SK-N-SH treated with all-trans-retinoic acid at 6 μM for 48 hours (cell line): Measurements from ENCODE around the gene RIN3.
A peak's percentile ranks its signal among the peaks of the same experiment; 100 is the strongest.
"Not testable (repeated sequence)": the region's sequence is repeated elsewhere in the genome, so short reads cannot be mapped to it uniquely, and the experiment has no call there.

Experiments
- ATAC-seq: fragments of 200-7000 bp; cut with Tn5 transposase; 3 replicates; pipeline ENCODE4 v1.9.1; 2020; ENCODE audit warnings: mild to moderate bottlenecking, moderate library complexity
- ARNTL ChIP-seq: fragments of 450-650 bp; formaldehyde crosslinking; IDR thresholded peaks from 2 replicates; pipeline ENCODE4 v1.5.0; 2020; ENCODE audit warnings: low read depth, mild to moderate bottlenecking, moderate library complexity, borderline replicate concordance
- CSDC2 ChIP-seq: fragments of 250-450 bp; sonication (Bioruptor Pico); IDR thresholded peaks from 2 replicates; pipeline ENCODE4 v1.5.0; 2020; ENCODE audit warnings: mild to moderate bottlenecking, moderate library complexity
- CSRNP3 ChIP-seq: fragments of 250-450 bp; sonication (Bioruptor Pico); IDR thresholded peaks from 2 replicates; pipeline ENCODE4 v1.5.1; 2021; ENCODE audit warnings: mild to moderate bottlenecking, moderate library complexity
- ESRRG ChIP-seq: fragments of 250-450 bp; sonication (Bioruptor Pico); IDR thresholded peaks from 2 replicates; pipeline ENCODE4 v1.6.1; 2021; ENCODE audit warnings: mild to moderate bottlenecking
- ISL1 ChIP-seq: fragments of 250-450 bp; sonication (Bioruptor Pico); IDR thresholded peaks from 2 replicates; pipeline ENCODE4 v2.1.2; 2022; ENCODE audit warnings: mild to moderate bottlenecking, moderate library complexity
- POU6F1 ChIP-seq: fragments of 250-450 bp; sonication (Bioruptor Pico); IDR thresholded peaks from 2 replicates; pipeline ENCODE4 v1.8.0; 2021; ENCODE audit warnings: low read depth, mild to moderate bottlenecking, moderate library complexity, borderline replicate concordance
- PPARA ChIP-seq: fragments of 250-450 bp; sonication (Bioruptor Pico); IDR thresholded peaks from 2 replicates; pipeline ENCODE4 v1.5.0; 2020; ENCODE audit warnings: mild to moderate bottlenecking, borderline replicate concordance
- RARB ChIP-seq: fragments of 250-450 bp; sonication (Bioruptor Pico); IDR thresholded peaks from 2 replicates; pipeline ENCODE4 v1.8.0; 2021; ENCODE audit warnings: mild to moderate bottlenecking, moderate library complexity
- TCF4 ChIP-seq: fragments of 250-450 bp; sonication (Bioruptor Pico); IDR thresholded peaks from 2 replicates; pipeline ENCODE4 v1.8.0; 2021; ENCODE audit warnings: mild to moderate bottlenecking, moderate library complexity, borderline replicate concordance
- ZC3H10 ChIP-seq: fragments of 250-450 bp; sonication (Bioruptor Pico); IDR thresholded peaks from 2 replicates; pipeline ENCODE4 v1.5.1; 2021; ENCODE audit warnings: mild to moderate bottlenecking, moderate library complexity
- ZFP3 ChIP-seq: fragments of 250-450 bp; sonication (Bioruptor Pico); IDR thresholded peaks from 2 replicates; pipeline ENCODE4 v1.5.0; 2020; ENCODE audit warnings: mild to moderate bottlenecking, moderate library complexity
- ZFP30 ChIP-seq: fragments of 450-650 bp; formaldehyde crosslinking; IDR thresholded peaks from 2 replicates; pipeline ENCODE4 v1.5.0; 2022; ENCODE audit warnings: mild to moderate bottlenecking, moderate library complexity
- ZNF565 ChIP-seq: fragments of 450-650 bp; formaldehyde crosslinking; conservative IDR thresholded peaks from 2 replicates; pipeline ENCODE4 v1.5.0; 2020; ENCODE audit warnings: low read depth, mild to moderate bottlenecking, moderate library complexity
- TF ChIP-seq, protein P1 (sequence below): fragments of 250-450 bp; sonication (Bioruptor Pico); IDR thresholded peaks from 2 replicates; pipeline ENCODE4 v1.8.0; 2020; ENCODE audit warnings: mild to moderate bottlenecking, moderate library complexity, borderline replicate concordance
- TF ChIP-seq, protein P2 (sequence below): fragments of 250-450 bp; sonication (Bioruptor Pico); IDR thresholded peaks from 2 replicates; pipeline ENCODE4 v1.5.1; 2020; ENCODE audit warnings: low read depth, mild to moderate bottlenecking, moderate library complexity

The RIN3 gene

DNA sequence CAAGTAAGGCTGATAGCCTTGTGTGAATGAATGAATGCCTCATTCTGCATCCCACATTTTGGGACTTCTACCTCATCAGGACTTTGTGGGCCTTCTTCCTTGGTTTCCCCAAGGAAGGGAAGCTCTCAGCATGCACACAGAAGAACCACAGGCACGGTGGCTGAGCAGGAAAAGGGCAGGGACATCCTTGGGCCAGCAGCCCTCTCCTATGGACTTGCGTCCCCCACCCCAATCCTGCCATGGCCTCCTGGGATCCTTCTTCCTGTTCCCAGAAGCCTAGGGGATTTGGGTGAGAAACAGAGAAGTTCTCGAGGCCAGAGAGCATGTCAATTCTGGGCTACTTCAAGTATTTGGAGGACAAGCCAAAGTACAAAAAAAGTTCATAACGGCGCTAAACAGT, 165.2 kb downstream of the RIN3 start:
- no peak for ATAC-seq
- TF ChIP-seq CSRNP3 (no peak), TCF4 (CRISPR knock-in tag) (no peak), RARB (CRISPR knock-in tag) (no peak), POU6F1 (CRISPR knock-in tag) (no peak)

DNA sequence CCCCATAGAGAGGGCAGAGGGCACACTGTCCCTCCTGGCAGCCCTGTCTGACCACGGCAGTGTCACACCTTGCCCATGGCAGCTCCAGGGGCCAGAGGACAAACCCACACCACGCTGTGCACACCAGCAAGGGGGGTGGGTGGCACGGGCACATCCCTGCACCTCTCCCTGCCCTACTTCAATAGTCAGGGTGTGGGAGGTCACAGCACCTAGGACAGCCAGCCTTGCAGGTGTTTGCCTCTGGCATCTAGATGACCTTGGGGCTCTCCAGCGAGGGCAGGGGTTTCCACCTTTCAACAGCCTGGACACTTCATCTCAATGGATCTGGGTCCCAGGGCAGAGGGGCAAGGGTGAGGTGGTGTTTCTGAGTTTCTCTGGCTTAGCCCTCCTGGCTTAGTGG, 165.7 kb downstream of the RIN3 start:
- no peak for ATAC-seq
- TF ChIP-seq CSDC2 (no peak), ARNTL (no peak), ZFP3 (CRISPR knock-in tag) (no peak)
- TF ChIP-seq, protein P1, sequence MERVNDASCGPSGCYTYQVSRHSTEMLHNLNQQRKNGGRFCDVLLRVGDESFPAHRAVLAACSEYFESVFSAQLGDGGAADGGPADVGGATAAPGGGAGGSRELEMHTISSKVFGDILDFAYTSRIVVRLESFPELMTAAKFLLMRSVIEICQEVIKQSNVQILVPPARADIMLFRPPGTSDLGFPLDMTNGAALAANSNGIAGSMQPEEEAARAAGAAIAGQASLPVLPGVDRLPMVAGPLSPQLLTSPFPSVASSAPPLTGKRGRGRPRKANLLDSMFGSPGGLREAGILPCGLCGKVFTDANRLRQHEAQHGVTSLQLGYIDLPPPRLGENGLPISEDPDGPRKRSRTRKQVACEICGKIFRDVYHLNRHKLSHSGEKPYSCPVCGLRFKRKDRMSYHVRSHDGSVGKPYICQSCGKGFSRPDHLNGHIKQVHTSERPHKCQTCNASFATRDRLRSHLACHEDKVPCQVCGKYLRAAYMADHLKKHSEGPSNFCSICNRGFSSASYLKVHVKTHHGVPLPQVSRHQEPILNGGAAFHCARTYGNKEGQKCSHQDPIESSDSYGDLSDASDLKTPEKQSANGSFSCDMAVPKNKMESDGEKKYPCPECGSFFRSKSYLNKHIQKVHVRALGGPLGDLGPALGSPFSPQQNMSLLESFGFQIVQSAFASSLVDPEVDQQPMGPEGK (CRISPR knock-in tag) = no peak

GRCh38 chr14:92680330-92680729, 166.7 kb downstream of the RIN3 start:
- ATAC-seq = not testable (repeated sequence)

DNA sequence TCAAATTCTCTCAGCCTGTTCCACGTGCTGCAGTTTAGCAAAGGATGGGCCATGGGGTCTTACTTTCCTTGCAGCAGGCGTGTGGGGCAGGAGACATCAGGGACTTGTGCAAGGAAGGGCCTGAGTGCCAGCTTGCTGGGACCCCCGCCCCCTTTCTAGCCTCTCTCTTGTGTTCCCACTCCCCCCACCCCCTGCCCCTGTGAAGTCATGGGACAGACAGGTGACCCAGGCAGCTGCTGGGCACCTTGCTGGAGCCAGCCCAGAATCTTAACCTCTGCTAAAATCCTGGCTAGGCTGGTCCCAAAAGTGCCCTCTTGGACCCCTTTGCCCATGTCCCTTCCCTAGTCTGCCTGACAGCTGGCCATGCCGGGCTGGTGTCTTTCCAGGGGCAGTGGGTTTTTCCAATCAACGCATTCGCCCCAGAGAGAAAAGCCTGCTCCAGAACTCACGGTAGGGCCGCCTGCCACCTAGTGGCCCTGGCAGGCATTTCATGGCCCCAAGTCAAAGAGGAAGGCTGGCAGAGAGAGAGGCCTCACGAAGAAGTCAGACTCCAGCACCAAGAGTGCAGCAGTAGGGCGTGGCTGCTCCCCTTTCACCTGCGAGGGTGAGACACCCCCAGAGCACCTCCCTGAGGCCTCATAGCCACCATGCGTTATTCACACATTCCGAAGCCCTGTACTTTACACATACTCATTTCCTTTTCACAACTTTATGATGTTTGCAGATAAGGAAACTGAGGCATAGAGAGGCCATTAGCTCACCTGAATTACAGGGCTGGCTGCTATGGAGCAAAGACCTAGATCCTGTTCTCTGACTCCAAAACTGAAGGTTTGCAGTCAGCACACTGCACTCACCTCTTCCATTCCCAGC, 167.4 kb downstream of the RIN3 start:
- peak; percentile 91 for ATAC-seq
- no peak for TF ChIP-seq ISL1
- TF ChIP-seq RARB (CRISPR knock-in tag) = no peak
- TF ChIP-seq, protein P1 (CRISPR knock-in tag) = no peak
- TF ChIP-seq ZFP30 (CRISPR knock-in tag) = no peak
- no peak for TF ChIP-seq ZNF565 (CRISPR knock-in tag)
- TF ChIP-seq, protein P2, sequence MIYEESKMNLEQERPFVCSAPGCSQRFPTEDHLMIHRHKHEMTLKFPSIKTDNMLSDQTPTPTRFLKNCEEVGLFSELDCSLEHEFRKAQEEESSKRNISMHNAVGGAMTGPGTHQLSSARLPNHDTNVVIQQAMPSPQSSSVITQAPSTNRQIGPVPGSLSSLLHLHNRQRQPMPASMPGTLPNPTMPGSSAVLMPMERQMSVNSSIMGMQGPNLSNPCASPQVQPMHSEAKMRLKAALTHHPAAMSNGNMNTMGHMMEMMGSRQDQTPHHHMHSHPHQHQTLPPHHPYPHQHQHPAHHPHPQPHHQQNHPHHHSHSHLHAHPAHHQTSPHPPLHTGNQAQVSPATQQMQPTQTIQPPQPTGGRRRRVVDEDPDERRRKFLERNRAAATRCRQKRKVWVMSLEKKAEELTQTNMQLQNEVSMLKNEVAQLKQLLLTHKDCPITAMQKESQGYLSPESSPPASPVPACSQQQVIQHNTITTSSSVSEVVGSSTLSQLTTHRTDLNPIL (CRISPR knock-in tag) = no peak
- no peak for TF ChIP-seq PPARA (CRISPR knock-in tag)

- TF ChIP-seq ZNF565 (CRISPR knock-in tag) (no peak), ISL1 (no peak), ESRRG (CRISPR knock-in tag) (no peak), ZC3H10 (no peak), PPARA (CRISPR knock-in tag) (no peak)
- TF ChIP-seq, protein P2 (CRISPR knock-in tag) = no peak
- TF ChIP-seq, protein P1 (CRISPR knock-in tag) = no peak
- TF ChIP-seq, all 23 proteins: peak for 0
Measured at GRCh38 chr14:92683041-92683440, 169.5 kb downstream of the RIN3 start.

More at GRCh38 chr14:92683041-92683440, 169.5 kb downstream of the RIN3 start:
- no peak for ATAC-seq
